ENCODE data around the gene ADGRG6.

The ADGRG6 gene

DNA sequence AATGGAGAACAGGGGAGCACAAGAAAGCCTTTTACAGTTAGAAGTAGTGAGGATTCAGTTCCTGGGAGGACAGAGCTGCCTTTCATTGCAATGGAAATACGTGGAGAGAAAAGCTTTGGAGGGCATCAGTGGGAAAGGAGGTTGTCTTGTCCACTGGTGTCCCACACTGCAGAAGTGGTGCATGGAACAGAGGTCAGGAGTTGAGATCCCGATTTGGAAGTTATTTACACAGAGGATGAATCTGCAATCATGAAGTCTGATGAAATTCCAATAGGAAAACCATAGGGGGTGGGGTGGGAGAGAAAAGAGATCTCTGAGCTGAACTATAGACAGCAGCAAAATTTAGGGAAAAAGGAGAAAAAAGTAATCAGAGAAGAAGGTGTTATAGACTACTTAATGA lies 33.6 kb downstream of the ADGRG6 start:
- in situ Hi-C loops (cut with HindIII; ENCODE audit: low sequenced_read_pairs): no loop called here
- DNase-seq (ENCODE audit: low read depth, low spot score): no peak
- TF ChIP-seq, protein P1, sequence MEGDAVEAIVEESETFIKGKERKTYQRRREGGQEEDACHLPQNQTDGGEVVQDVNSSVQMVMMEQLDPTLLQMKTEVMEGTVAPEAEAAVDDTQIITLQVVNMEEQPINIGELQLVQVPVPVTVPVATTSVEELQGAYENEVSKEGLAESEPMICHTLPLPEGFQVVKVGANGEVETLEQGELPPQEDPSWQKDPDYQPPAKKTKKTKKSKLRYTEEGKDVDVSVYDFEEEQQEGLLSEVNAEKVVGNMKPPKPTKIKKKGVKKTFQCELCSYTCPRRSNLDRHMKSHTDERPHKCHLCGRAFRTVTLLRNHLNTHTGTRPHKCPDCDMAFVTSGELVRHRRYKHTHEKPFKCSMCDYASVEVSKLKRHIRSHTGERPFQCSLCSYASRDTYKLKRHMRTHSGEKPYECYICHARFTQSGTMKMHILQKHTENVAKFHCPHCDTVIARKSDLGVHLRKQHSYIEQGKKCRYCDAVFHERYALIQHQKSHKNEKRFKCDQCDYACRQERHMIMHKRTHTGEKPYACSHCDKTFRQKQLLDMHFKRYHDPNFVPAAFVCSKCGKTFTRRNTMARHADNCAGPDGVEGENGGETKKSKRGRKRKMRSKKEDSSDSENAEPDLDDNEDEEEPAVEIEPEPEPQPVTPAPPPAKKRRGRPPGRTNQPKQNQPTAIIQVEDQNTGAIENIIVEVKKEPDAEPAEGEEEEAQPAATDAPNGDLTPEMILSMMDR (IDR thresholded peaks at IDR 0.05; ENCODE audit: low read depth, low read length): no peak
- no peak overlapping the region for H3K4me3 ChIP-seq (ENCODE audit: low read depth, low read length)

DNA sequence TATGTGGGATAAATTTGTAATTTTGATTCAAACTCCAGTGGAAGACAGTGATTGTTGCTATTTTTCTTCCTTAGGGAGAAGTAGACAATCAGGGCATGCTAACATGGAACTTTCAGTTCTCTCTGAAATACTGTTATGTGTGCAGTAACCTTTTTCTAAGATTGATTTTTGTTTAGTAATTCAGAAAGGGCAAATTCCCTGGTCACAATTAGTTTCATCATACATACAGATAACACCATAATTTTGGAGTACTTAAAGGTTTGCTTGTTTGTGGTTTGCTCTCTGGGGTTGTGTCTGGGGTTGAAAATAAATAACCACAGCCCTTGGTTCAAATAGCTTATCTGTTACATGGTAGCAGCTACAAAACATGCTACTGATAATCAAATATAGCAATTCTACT lies 34.4 kb downstream of the ADGRG6 start:
- in situ Hi-C loops (cut with HindIII; ENCODE audit: low sequenced_read_pairs): no loop called here
- H3K4me3 ChIP-seq (ENCODE audit: low read depth, low read length): no peak overlapping the region

GRCh38 chr6:142336787-142337186 lies 35.0 kb downstream of the ADGRG6 start:
- H3K4me3 ChIP-seq (ENCODE audit: low read depth, low read length): no peak overlapping the region
- DNase-seq (ENCODE audit: low read depth, low spot score): no peak
- TF ChIP-seq, protein P1 (IDR thresholded peaks at IDR 0.05; ENCODE audit: low read depth, low read length): no peak
- in situ Hi-C loops (cut with HindIII; ENCODE audit: low sequenced_read_pairs): no loop called here

More for the DNA sequence above, 34.4 kb downstream of the ADGRG6 start:
- TF ChIP-seq, protein P1 (IDR thresholded peaks at IDR 0.05; ENCODE audit: low read depth, low read length): no peak
- no peak for DNase-seq (ENCODE audit: low read depth, low spot score)

GRCh38 chr6:142339113-142339512 lies 37.3 kb downstream of the ADGRG6 start:
- DNase-seq (ENCODE audit: low read depth, low spot score): no peak
- H3K4me3 ChIP-seq (ENCODE audit: low read depth, low read length): no peak overlapping the region
- in situ Hi-C loops (cut with HindIII; ENCODE audit: low sequenced_read_pairs): no loop called here
- TF ChIP-seq, protein P1 (IDR thresholded peaks at IDR 0.05; ENCODE audit: low read depth, low read length): no peak

- H3K4me3 ChIP-seq (ENCODE audit: low read depth, low read length): no peak overlapping the region
- TF ChIP-seq, protein P1 (IDR thresholded peaks at IDR 0.05; ENCODE audit: low read depth, low read length): no peak
- in situ Hi-C loops (cut with HindIII; ENCODE audit: low sequenced_read_pairs): no loop called here
- DNase-seq (ENCODE audit: low read depth, low spot score): no peak
These were observed 38.3 kb downstream of the ADGRG6 start for GRCh38 chr6:142339968-142340658.

GRCh38 chr6:142341855-142342330 lies 40.1 kb downstream of the ADGRG6 start:
- in situ Hi-C loops (cut with HindIII; ENCODE audit: low sequenced_read_pairs): no loop called here
- DNase-seq (ENCODE audit: low read depth, low spot score): no peak
- TF ChIP-seq, protein P1 (IDR thresholded peaks at IDR 0.05; ENCODE audit: low read depth, low read length): no peak
- no peak overlapping the region for H3K4me3 ChIP-seq (ENCODE audit: low read depth, low read length)

All from astrocyte of the spinal cord (primary cell).